ENCODE results near the gene RIPPLY3. TPM values are rescaled to one million over a fixed set of nuclear protein-coding genes. Genes with fewer than 3 reads are reported as not detected.

RIPPLY3 gene
- total RNA-seq, 1 experiment from 2014 or later: 0.40 TPM

DNA sequence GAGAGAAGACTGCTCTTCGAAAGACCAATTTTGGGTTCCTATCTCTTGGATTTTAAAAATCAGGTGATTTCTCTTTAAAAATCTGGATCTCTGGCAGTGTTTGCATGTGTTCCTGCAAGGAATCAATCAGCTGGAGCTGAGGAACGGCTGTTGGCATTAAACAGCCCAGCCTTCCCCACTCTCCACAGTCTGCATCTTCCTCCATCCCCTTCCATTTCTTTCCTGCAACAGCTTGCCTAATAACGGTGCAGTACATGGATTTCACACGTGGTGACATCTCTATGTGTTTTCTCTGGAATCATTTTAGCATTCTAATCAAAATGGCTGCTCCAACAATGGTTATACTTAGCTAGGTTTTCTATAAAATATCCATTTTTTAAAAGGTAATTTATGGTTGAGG, 20.0 kb downstream of the RIPPLY3 start:
- no peak overlapping the region for H3K4me3 Mint-ChIP-seq (ENCODE audit: low read depth, unreplicated experiment)
- H3K4me1 Mint-ChIP-seq (ENCODE audit: low read depth, unreplicated experiment): no peaks in the 10 kb centered on the region
- DNase-seq: no peak
- BruUV-seq (replicated peaks): no TSS peak
- H3K9me3 Mint-ChIP-seq (ENCODE audit: low read depth, unreplicated experiment): no peaks in the 10 kb centered on the region
- CTCF ChIA-PET: no interaction called here
- no peaks in the 10 kb centered on the region for H3K36me3 Mint-ChIP-seq (ENCODE audit: insufficient read depth, unreplicated experiment)
- no peak for TF ChIP-seq CTCF (IDR thresholded peaks at IDR 0.05; ENCODE audit: unreplicated experiment)
- H3K27me3 Mint-ChIP-seq (ENCODE audit: unreplicated experiment): no peaks in the 10 kb centered on the region
- no peak overlapping the region for H3K27ac Mint-ChIP-seq (ENCODE audit: unreplicated experiment)
- intact Hi-C loops (cut with micrococcal nuclease; ENCODE audit: unreplicated experiment): no loop called here

DNA sequence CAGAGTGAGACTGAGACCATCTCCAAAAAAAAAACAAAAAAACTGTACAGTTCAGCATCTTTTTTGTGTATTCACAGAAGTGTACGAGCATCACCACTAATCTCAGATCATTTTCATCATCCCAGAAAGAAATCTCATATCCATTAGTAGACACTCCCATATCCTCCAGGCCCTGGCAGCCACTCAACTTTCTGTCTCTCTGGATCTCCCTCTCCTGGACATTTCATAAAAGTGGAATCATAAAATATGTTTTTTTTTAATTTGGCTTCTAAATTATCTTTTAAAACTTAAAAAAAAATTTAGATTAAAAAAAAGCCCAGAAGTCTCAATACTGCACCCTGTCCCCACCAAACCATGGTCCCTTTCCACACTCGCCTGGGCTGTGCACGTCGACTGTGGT, 22.1 kb downstream of the RIPPLY3 start:
- no peak overlapping the region for H3K27ac Mint-ChIP-seq (ENCODE audit: unreplicated experiment)
- no peak for TF ChIP-seq CTCF (IDR thresholded peaks at IDR 0.05; ENCODE audit: unreplicated experiment)
- CTCF ChIA-PET: no interaction called here
- H3K4me1 Mint-ChIP-seq (ENCODE audit: low read depth, unreplicated experiment): no peaks in the 10 kb centered on the region
- no peak overlapping the region for H3K4me3 Mint-ChIP-seq (ENCODE audit: low read depth, unreplicated experiment)
- no peaks in the 10 kb centered on the region for H3K9me3 Mint-ChIP-seq (ENCODE audit: low read depth, unreplicated experiment)
- no peaks in the 10 kb centered on the region for H3K27me3 Mint-ChIP-seq (ENCODE audit: unreplicated experiment)
- DNase-seq: no peak
- intact Hi-C loops (cut with micrococcal nuclease; ENCODE audit: unreplicated experiment): no loop called here
- H3K36me3 Mint-ChIP-seq (ENCODE audit: insufficient read depth, unreplicated experiment): no peaks in the 10 kb centered on the region
- BruUV-seq (replicated peaks): no TSS peak

DNA sequence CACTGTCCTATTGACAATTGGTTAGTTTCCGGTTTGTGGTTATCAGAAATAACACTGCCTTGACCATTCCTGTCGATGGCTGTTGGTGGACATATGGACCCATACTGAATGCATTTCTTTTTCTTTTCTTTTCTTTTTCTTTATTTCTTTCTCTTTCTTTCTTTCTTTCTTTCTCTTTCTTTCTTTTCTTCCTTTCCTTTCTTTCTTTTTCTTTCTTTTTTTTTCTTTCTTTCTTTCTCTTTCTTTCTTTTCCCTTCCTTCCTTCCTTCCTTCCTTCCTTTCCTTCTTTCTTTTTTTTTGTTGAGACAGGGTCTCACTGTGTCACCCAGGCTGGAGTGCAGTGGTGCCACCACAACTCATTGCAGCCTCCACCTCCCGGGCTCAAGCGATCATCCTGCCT, 24.4 kb downstream of the RIPPLY3 start:
- no peaks in the 10 kb centered on the region for H3K36me3 Mint-ChIP-seq (ENCODE audit: insufficient read depth, unreplicated experiment)
- intact Hi-C loops (cut with micrococcal nuclease; ENCODE audit: unreplicated experiment): no loop called here
- H3K9me3 Mint-ChIP-seq (ENCODE audit: low read depth, unreplicated experiment): no peaks in the 10 kb centered on the region
- no peak for DNase-seq
- no peak overlapping the region for H3K27ac Mint-ChIP-seq (ENCODE audit: unreplicated experiment)
- H3K4me3 Mint-ChIP-seq (ENCODE audit: low read depth, unreplicated experiment): no peak overlapping the region
- no peaks in the 10 kb centered on the region for H3K27me3 Mint-ChIP-seq (ENCODE audit: unreplicated experiment)
- H3K4me1 Mint-ChIP-seq (ENCODE audit: low read depth, unreplicated experiment): no peaks in the 10 kb centered on the region
- no peak for TF ChIP-seq CTCF (IDR thresholded peaks at IDR 0.05; ENCODE audit: unreplicated experiment)
- CTCF ChIA-PET: no interaction called here
- BruUV-seq (replicated peaks): no TSS peak

DNA sequence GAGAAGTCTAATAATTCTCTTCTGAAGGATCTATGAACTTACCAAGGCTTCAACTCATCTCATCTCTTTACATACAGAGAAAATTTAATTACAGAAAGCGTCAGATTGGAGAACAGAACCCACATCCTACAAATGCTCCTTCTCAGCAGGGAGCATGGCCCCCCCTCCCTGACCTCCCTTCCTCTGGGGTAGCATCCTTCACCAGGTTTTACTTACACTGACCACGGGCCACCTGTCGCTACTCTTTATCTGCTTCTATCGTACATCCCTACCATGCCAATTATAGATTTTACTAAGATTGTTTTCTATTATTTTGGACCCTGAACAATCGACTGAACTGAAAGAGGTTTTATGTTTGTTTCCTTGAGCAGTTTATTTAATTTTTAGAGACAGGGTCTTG, 25.8 kb downstream of the RIPPLY3 start:
- Mint-ChIP-seq H3K27ac (ENCODE audit: unreplicated experiment) (no peak overlapping the region), H3K4me3 (ENCODE audit: low read depth, unreplicated experiment) (no peak overlapping the region), H3K27me3 (ENCODE audit: unreplicated experiment) (no peaks in the 10 kb centered on the region), H3K9me3 (ENCODE audit: low read depth, unreplicated experiment) (no peaks in the 10 kb centered on the region), H3K4me1 (ENCODE audit: low read depth, unreplicated experiment) (no peaks in the 10 kb centered on the region), H3K36me3 (ENCODE audit: insufficient read depth, unreplicated experiment) (no peaks in the 10 kb centered on the region)
- DNase-seq: no peak
- no peak for TF ChIP-seq CTCF (IDR thresholded peaks at IDR 0.05; ENCODE audit: unreplicated experiment)
- intact Hi-C loops (cut with micrococcal nuclease; ENCODE audit: unreplicated experiment): no loop called here
- CTCF ChIA-PET: no interaction called here
- no TSS peak for BruUV-seq (replicated peaks)
